Testis (tissue), 2 donors: Measurements from ENCODE around the gene ZNF280A.

Source experiments
- CTCF ChIP-seq, 3 experiments: fragments of 450-650 bp in 2 of 3; fragments of 200-600 bp in 1 of 3; sonication (generic) in 1 of 3; IDR thresholded peaks; one replicate each; pipeline ENCODE4 v1.5.1; 2016 to 2019; ENCODE audit warnings: antibody characterized with exemption in 3 of 3, mild to moderate bottlenecking in 2 of 3, moderate library complexity in 1 of 3
- POLR2A ChIP-seq: fragments of 450-650 bp; IDR thresholded peaks from one replicate; pipeline ENCODE4 v1.6.1; 2017; ENCODE audit warnings: antibody characterized with exemption, mild to moderate bottlenecking, moderate library complexity

GRCh38 chr22:22474733-22475132, 45.3 kb downstream of the ZNF280A start:
- no peak for TF ChIP-seq CTCF (IDR thresholded peaks at IDR 0.05)
- no peak for TF ChIP-seq POLR2A
